ENCODE results near the gene SDHA.

SDHA gene

DNA sequence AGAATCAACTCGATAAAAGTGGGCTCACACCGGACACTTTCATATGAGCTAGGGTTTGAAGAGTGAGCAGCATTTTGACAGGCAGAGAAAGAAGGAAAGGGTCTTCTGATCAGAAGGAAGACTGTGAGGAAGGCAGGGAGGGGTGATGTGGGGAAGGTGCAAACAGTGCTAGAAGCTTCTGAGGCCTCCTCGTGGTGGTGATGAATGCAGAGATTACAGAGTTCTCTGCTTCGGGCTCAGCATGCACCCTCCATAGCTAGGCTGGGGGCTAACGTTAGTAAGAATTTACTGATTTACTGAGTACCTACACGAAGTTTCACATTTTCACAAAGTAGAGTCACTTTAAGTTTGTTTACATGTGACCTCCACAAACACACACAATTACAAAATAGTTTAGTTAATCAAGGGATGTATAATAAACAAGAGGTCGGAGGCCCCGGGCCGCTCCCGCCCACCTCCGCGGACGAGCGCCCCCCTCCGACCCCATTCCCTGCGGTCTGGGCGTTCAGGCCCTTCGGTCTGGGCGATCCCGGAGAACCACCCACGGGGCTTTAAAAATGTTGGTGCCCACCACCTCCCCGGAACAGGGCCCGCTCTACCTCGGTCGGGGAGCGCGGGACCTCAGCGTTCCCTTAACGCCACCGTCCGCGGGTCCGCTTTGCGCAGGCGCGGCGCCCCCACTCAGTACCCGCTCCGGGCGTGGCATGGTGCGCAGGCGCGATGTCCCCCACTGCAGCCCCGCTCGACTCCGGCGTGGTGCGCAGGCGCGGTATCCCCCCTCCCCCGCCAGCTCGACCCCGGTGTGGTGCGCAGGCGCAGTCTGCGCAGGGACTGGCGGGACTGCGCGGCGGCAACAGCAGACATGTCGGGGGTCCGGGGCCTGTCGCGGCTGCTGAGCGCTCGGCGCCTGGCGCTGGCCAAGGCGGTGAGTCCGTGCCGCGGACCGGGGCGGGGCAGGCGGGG, at the start of gene SDHA, which contains the start of gene CCDC127:
SDHA (plus strand) TSS at position 827 of the 963 bp plus-strand sequence; CDS start at position 863, 36 bp downstream.
CCDC127 (minus strand) TSS at position 660 of the 963 bp plus-strand sequence. CDS start 1,304 bp downstream, outside the sequence.
- peak; percentile 98 for DNase-seq

DNA sequence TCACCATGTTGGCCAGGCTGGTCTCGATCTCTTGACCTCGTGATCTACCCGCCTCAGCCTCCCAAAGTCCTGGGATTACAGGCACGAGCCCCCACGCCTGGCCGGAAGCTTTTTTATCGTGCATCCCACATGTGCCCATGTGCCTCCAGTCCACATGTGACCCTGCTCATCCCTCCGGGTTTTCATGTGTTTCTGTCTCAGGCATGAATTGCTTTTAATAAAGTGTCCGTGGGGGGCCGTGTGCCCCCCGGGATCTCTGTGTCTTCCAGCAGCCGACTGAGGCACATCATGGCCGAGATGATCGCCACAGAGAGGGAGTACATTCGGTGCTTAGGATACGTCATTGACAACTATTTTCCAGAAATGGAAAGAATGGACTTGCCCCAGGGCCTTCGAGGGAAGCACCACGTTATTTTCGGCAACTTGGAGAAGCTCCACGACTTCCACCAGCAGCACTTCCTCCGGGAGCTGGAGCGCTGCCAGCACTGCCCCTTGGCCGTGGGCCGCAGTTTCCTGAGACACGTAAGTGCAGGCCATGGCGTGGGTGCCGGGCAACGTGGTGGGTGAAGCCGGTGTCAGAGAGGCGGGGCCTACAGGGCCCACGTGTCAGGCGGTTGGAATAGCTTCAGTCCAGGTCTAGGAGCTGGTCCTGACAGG, 48.9 kb upstream of the SDHA start:
- no peak for DNase-seq

DNA sequence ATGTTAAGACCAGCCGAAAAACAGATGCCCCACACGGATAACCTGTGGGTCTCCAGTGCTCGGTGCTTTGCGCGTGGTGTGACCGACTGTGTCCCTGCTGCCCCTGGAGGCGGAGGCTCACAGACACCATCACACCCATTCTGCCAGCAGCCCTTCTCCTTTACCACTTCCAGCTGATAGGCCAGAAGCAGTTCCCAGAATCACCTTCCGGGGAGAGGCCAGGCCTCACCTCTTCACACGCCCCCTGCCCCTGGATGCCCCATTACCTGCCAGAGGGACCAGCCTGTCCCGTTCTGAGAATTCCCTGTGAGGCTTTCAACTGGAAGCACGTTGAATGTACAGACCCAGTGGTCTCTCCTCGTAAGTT, 48.4 kb upstream of the SDHA start:
- DNase-seq, result no peak

DNA sequence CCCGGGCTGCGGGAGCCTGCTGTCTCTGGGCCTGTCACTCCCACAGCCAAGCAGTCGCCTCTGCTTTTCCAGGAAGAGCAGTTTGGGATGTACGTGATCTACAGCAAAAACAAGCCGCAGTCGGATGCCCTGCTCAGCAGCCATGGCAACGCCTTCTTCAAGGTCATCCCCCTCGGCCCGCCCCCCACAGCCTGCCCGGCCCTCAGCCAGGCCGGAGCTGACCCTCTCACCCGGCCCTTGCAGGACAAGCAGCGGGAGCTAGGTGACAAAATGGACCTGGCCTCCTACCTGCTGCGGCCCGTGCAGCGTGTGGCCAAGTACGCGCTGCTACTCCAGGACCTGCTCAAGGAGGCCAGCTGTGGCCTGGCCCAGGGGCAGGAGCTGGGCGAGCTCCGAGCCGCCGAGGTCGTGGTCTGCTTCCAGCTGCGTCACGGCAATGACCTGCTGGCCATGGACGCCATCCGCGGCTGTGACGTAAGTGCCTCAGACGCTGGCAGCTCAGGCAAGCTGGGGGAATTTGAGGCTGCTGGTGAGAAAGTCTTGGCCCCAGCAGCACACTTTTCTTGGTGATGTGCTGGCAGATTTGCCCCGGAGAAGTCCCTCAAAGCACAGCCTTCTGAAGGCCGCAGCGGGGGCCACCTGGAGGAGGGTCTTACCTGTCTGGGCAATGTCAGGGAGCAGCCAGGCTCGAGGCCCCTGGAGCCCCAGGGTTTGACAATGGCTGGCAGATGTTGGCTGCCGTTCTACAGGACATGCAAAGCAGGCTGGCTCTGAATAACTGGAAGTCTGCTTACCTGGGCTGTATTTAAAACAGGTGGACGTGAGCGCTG, 46.9 kb upstream of the SDHA start:
- no peak for DNase-seq

DNA sequence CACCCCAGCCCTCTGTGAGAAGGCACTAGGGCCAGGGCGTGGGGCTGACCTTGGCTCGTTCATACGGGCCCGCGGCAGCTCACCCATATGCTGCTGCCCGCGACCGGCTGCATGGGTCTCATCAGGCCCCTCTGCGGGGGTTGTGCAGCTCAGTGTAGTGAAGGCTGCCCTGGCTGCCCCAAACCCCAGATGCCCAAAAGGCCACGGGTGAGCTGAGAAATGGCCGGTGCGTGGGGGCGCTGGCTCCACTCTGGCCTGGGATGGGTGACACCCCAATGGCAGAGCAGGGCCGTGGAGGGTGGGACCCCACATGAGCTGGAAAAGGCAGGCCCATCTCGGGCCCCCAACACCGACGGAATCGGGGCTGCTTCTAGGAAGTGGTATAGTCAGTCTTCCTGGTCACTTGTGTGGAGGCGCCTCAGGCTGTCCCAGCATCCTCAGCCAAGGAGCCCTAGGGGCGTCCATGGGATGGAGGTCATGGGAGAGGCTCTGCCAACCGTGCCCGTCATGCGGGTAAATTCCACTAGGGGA, 46.3 kb upstream of the SDHA start:
- DNase-seq, result no peak

DNA sequence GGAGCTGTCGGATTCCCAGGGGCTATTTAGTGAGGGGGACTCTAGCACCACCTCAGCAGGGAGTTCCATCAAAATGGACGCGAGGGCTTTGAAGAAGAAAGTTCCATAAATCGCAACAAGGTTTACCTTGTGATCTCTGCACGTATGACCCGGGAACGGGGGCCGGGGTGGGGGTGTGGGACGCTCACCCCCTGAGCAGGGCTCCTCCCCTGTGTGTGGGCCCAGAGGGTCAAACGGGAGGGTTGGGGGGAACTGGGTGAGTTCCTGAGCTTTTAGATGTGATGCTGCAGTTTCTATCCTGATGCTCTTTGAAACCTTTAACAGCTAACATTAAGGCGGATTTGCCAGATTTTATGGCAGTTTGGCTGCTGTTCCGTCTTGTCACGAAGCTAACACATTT, 45.7 kb upstream of the SDHA start:
- no peak for DNase-seq

DNA sequence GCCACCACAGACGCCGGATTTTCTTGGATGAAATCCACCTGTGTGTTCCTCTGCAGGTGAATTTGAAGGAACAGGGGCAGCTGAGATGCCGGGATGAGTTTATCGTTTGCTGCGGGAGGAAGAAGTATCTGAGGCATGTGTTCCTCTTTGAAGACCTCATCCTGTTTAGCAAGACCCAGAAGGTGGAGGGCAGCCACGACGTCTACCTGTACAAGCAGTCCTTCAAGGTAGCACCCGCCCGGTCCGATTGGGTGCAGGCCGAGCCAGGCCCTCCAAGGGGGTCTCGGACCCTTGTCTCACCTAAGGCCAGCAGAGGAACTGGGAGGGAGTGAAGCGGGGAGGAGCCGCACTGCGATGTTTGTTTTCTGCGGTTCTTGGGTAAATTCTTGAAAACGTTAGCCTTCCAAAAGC, 45.3 kb upstream of the SDHA start:
- DNase-seq, result no peak

DNA sequence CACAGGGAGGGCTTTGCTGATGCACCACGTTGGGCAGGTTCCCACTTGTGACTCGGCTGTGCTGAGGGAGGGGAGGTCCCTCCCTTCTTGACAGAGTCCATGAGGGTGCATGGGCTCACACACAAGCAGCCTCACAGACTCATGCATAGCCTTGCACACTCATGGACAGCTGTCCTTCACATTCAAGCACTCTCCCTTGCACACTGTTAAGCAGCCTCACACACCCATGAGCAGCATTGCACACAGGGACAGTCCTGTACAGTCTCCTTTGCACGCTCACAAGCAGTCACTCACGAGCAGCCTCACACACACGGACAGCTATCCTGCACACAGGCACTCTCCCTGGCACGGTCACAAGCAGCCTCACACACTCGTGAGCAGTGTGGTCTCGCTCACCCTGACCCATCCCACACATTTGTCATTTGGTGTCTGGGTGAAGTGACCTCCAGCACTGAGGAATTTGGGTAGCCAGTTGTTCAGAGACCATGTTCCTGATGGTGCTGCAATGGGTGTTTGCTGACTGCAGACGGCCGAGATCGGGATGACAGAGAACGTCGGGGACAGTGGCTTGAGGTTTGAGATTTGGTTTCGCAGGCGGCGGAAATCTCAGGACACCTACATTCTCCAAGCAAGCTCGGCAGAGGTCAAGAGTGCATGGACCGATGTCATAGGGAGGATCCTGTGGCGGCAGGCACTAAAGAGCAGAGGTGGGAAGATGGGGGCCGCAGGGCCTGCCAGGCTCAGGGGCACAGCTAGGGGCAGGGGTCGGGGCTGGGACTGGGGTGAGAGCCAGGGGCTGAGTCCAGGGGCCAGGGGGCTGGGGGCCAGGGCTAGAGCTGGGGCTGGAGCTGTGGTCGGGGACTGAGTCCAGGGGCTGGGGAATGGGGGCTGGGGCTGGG, 44.5 kb upstream of the SDHA start:
- DNase-seq, result no peak

DNA sequence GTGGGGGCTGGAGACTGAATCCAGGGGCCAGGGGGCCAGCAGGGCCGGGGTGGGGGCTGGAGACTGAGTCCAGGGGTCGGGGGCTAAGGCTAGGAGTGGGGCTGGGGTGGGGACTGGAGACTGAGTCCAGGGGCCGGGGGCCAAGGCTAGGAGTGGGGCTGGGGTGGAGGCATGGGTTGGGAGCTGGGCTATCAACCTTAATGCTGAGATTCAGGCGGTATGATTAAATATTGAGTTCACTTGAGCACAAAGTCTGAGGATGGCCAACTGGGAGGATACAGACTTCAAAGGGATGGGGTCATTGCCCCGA, 43.9 kb upstream of the SDHA start:
- no peak for DNase-seq

DNA sequence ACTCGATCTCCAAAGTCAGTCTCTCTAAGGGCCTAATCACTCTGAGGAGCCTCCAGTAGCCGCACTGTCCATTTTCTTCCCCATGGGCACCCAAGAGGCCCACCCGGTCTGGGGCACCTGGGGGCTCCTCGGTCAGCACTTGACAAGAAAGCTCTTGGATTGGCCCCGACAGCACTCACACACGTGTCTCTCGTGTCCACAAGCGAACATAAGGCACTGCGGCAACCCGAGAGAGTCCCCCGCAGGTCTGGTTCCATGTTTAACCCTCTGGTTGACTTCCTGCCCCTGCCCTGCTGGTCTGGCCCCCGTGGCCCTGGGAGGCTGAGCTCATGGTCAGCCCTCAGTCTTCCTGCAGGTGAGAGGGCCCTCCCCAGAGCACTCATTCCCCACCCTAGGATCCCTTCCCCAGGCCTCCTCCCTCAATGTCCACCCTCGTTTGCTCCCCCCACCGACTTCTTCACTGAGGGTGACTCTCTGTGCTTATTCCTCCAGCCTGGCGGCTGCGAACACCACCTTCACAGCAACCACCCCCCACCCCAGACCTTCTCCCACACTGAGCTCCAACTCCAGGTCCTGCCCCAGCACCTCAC, 43.1 kb upstream of the SDHA start:
- no peak for DNase-seq

DNA sequence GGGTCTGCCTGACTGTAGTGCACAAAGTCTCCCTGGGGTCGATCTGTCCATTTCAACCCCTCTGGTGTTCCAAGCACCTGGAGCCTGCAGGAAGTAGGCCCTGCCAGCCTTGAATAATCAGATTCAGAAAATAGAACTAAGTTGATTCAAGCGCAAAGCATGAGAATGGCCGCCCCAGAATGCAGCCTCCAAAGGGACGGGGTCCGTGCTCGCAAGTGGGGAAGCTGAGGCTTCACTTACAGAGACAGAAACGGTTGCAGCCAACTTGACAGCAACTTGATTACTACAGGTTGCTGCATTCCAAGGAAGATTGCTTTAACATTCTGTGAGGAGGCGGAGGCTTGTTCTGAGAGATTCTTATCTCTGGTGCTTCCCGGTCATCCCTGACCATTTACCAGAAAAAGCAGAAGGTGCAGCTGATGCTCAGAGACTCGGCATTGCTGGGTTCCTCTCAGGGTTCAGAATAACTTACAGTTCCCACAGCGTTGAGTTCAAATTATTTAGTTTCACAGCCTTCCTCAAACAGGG, 41.8 kb upstream of the SDHA start:
- DNase-seq, result no peak

DNA sequence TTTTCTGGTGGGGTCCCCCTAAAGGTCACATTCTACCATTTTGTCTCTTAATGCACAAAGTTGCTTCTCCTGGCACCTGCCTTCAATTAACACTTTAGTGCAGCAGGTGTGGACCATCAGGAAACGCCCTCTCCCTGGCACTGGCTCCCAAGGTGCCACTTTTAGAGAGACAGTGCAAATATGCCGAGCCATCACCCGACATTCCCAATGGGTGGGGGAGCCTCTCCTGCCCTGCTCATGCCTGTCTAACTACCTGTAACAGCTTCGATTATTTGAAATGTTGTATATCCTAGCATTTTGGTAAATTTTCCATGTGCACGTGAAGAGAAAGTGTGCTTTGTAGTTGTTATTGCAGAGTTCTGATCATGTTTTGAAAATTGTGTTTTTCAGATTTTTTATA, 40.0 kb upstream of the SDHA start:
- DNase-seq, result no peak

DNA sequence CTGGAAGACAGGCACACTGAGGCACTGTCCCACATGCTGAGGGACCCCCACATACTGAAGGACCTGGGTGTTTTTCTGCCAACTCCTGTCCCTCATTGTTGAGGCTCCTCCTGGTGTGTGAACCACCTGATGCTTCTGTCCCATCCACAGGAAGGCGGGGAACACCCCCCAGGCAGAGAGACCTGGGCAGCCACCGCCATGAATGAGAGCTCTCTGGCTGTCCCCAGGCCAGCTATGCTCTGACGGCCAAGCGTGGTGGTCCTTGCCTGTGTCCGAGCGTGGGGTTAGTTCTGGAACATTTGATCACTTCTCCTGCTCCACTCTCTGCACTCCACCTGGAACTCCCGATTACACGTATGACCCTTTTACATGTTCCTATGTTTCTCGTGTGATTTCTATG, 38.7 kb upstream of the SDHA start:
- no peak for DNase-seq

DNA sequence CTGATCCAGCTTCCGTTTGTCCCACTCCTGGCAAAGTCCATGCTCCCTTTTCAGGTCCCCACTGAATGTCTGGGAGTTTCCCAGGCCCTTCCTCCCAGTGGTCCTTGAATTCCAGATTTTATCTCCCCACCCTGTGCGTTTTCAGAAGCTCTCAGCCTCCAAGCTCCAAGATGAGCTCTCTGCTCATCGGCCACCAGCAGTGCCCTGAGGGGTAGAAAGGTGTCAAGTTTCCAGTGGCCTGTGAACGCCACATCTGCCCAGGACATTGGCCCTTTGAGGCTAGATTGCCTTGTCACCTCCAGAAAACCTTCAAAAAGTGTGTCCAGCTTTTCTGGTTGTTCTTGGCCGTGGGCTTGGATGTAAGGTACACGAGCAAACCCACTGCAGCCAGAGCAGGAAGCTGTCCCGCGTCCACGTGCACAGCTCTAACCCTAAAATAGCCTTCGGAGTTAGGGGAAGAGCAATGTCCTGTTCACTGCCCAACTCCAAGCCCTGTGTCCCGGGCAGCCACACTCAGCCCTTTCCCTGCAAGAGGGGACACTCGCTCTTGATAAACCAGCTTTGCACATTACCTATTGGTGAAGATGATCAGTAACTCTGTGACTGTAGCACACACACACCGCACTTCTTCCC, 37.7 kb upstream of the SDHA start:
- no peak for DNase-seq

DNA sequence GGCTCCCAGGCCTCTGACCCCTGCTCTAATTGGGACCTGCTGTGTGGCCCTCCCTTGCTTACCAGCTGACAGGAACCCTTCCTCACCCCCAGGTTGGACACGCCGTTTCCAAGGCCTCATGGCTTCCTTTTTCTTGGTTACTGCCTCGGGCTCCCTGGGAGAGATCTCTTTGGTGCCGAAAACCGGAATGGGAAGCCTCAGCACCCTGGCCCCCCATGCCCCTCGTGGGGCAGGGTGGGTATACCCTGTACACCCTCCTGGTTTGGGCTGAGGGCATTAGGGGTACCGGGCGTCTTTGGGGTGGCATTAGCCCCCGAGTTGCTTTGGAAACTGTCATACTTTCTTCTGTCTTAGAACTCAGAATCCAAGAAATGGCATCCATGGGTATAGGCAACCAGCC, 37.0 kb upstream of the SDHA start:
- no peak for DNase-seq

DNA sequence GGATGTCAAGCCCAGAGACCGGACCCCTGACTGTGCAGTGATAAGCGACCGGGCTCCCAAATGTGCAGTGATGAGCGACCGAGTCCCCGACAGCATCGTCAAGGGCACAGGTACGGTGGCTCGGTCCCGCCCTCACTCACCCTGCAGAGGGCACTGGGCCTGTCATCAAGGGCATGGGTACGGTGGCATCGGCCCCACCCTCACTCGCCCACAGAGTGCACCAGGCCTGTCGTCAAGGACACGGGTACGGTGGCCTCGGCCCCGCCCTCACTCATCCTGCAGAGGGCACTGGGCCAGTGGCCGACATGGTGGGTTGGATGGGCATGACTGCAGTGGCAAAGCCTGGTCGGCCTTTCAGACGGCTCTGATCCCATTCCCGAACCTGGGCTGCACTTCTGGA, 36.6 kb upstream of the SDHA start:
- DNase-seq, result no peak

DNA sequence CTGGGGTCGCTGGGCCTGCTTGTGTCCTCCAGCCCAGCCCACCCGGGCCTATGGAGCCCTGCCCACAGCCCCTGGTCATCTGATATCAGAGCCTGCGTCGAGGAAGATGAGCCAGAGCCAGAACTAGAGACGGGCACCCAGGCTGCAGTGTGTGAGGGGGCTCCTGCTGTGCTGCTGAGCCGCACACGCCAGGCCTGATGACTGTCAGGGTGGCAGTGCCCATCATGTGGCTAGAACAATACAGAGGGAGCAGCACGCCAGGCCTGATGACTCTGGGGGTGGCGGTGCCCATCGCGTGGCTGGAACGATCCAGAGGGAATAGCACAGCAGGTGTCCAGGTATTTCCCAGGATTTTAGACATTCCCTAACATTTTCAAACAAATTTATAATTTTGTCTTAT, 36.0 kb upstream of the SDHA start:
- no peak for DNase-seq

DNA sequence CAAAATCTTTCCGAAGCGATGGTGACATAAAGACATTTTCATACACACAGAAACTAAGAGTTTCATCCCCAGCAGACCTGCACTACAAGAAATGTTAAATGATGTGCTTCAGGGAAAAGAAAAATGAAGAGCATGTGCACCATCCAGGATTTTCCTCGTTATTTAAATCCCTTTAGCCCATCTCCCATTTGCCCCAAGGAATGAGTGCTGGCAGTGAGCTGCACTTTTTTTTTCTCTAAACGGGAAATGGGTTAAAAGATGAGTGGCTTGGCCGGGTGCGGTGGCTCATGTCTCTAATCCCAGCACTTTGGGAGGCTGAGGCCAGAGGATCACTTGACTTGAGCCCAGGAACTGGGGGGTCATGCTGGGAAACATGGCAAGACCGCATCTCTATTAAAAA, 33.6 kb upstream of the SDHA start:
- DNase-seq, result no peak

DNA sequence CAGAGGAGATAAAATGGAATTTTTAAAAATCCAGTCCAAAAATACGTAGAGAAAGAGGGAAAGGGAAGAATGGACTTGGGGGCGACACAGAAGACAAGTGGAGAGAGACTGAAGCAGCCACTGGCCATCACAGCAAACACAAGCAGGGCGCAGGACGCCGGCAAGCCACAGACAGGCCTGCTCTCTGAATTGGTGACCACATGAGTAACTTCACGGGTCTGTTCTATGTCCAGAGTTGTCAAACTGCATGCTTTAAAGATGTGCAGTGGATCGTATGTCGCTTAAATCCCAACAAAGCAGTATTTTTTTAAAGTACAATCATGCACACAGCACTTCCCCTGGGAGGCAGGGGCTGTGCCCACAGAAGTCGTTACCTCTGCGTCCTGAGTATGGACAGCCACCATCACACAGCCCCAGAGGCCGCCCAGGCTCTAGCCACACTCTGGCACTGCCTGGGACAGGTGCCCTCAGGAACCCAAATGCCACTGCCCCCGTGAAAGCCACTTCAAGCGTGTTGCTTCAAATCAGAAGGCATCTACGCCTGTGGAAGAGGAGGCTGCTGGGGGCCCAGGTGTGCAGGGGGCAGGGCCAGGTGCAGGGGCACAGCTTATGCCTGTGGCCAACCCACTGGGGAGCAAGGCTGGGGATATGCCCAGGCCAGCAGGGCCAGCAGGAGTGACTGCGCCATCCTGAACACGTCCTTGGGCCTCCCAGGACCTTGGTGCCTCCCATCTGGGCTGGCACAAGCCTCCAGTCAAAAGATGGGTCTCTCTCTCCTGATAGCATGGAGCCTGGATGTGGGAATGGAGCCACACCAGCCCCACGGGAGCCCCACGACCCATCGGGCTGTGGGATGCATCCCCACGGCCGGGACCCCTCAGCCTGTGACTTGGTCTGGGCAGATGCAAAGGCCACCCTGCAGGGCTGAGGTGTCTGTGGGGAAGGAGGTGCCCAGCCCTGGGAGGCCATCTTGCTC, 32.7 kb upstream of the SDHA start:
- DNase-seq, result no peak
